OCI-LY3 (cell line): ENCODE results near the gene SELENOP.

ENCODE experiments used
- H2AFZ ChIP-seq: fragments of 200-600, 300-600 bp; shearing (Covaris generic); 2 replicates; pipeline ENCODE4 v1.6.0; 2014; ENCODE audit warnings: antibody characterized with exemption, low read depth, low read length
- H3K27ac ChIP-seq: fragments of 200-600, 300-600 bp; sonication (generic); 2 replicates; pipeline ENCODE4 v1.5.1; 2014; ENCODE audit warnings: mild to moderate bottlenecking, low read length, moderate library complexity, mixed read lengths
- H3K27me3 ChIP-seq: fragments of 200-600, 300-600 bp; sonication (generic); 2 replicates; pipeline ENCODE4 v1.6.1; 2014; ENCODE audit warnings: low read depth, low read length, mixed read lengths
- H3K36me3 ChIP-seq: fragments of 200-600, 300-600 bp; sonication (generic); replicated peaks from 2 replicates; pipeline ENCODE3; 2014; ENCODE audit warnings: low read depth, low read length, mixed read lengths
- H3K4me1 ChIP-seq: fragments of 300-600, 200-600 bp; sonication (generic); 2 replicates; pipeline ENCODE4 v1.6.1; 2014; ENCODE audit warnings: low read length, mixed read lengths
- H3K4me2 ChIP-seq: fragments of 200-600, 300-600 bp; sonication (generic); 2 replicates; pipeline ENCODE4 v1.6.1; 2014; ENCODE audit warnings: low read length, mixed read lengths
- H3K4me3 ChIP-seq: fragments of 300-600, 200-600 bp; sonication (generic); 2 replicates; pipeline ENCODE4 v1.5.1; 2014; ENCODE audit warnings: antibody characterized with exemption, mild to moderate bottlenecking, low read length, moderate library complexity
- H3K79me2 ChIP-seq: fragments of 300-600, 200-600 bp; shearing (Covaris generic); 2 replicates; pipeline ENCODE4 v1.6.1; 2014; ENCODE audit warnings: mild to moderate bottlenecking, low read length, mixed read lengths
- H3K9ac ChIP-seq: fragments of 300-600, 200-600 bp; shearing (Covaris generic); 2 replicates; pipeline ENCODE4 v1.6.0; 2014; ENCODE audit warnings: mild to moderate bottlenecking, low read length, moderate library complexity
- H3K9me3 ChIP-seq: fragments of 200-600, 300-600 bp; shearing (Covaris generic); 2 replicates; pipeline ENCODE4 v1.6.1; 2014; ENCODE audit warnings: low read length, mixed read lengths; ENCODE audit not compliant: insufficient read depth
- H4K20me1 ChIP-seq: fragments of 200-600, 300-600 bp; sonication (generic); 2 replicates; pipeline ENCODE4 v1.6.1; 2016; ENCODE audit warnings: low read length, mixed read lengths; ENCODE audit not compliant: insufficient read depth
- CTCF ChIP-seq: fragments of 200-600, 300-600 bp; sonication (generic); IDR thresholded peaks from 2 replicates; pipeline ENCODE4 v1.5.1; 2014; ENCODE audit warnings: antibody characterized with exemption, low read length, low read depth
- EZH2phosphoT487 ChIP-seq: fragments of 200-600 bp; shearing (Covaris generic); IDR thresholded peaks from 2 replicates; pipeline ENCODE4 v1.6.1; 2018; ENCODE audit warnings: antibody characterized with exemption, mixed run types, low read depth

Gene SELENOP

GRCh38 chr5:42826757-42827515 lies 15.2 kb upstream of the SELENOP start:
- Histone ChIP-seq H3K27me3 (no peaks in the 10 kb centered on the region), H3K79me2 (no peaks in the 10 kb centered on the region), H4K20me1 (no peaks in the 10 kb centered on the region), H3K27ac (no peak overlapping the region), H3K9me3 (no peaks in the 10 kb centered on the region), H3K36me3 (no peaks in the 10 kb centered on the region), H3K4me3 (no peak overlapping the region), H2AFZ (no peak overlapping the region), H3K4me2 (no peak overlapping the region), H3K4me1 (no peaks in the 10 kb centered on the region), H3K9ac (no peak overlapping the region)
- TF ChIP-seq EZH2phosphoT487: no peak
- no peak for TF ChIP-seq CTCF

GRCh38 chr5:42825422-42826148 lies 13.9 kb upstream of the SELENOP start:
- H3K79me2 ChIP-seq: no peaks in the 10 kb centered on the region
- H3K4me1 ChIP-seq: no peaks in the 10 kb centered on the region

GRCh38 chr5:42824347-42824976 lies 12.8 kb upstream of the SELENOP start:
- no peak overlapping the region for H3K27ac ChIP-seq
- H3K79me2 ChIP-seq: no peaks in the 10 kb centered on the region
- TF ChIP-seq EZH2phosphoT487: no peak
- no peak for TF ChIP-seq CTCF
- H3K4me2 ChIP-seq: no peak overlapping the region
- H3K9me3 ChIP-seq: no peaks in the 10 kb centered on the region
- no peaks in the 10 kb centered on the region for H3K4me1 ChIP-seq
- no peaks in the 10 kb centered on the region for H3K27me3 ChIP-seq
- H4K20me1 ChIP-seq: no peaks in the 10 kb centered on the region
- no peaks in the 10 kb centered on the region for H3K36me3 ChIP-seq
- no peak overlapping the region for H3K4me3 ChIP-seq
- no peak overlapping the region for H2AFZ ChIP-seq
- H3K9ac ChIP-seq: no peak overlapping the region

More at GRCh38 chr5:42825422-42826148, 13.9 kb upstream of the SELENOP start:
- Histone ChIP-seq H3K9ac (no peak overlapping the region), H4K20me1 (no peaks in the 10 kb centered on the region), H3K4me3 (no peak overlapping the region), H3K36me3 (no peaks in the 10 kb centered on the region), H3K27ac (no peak overlapping the region), H3K9me3 (no peaks in the 10 kb centered on the region), H2AFZ (no peak overlapping the region), H3K4me2 (no peak overlapping the region), H3K27me3 (no peaks in the 10 kb centered on the region)
- TF ChIP-seq EZH2phosphoT487: no peak
- no peak for TF ChIP-seq CTCF

- Histone ChIP-seq H3K79me2 (no peaks in the 10 kb centered on the region), H3K9me3 (no peaks in the 10 kb centered on the region), H4K20me1 (no peaks in the 10 kb centered on the region), H2AFZ (no peak overlapping the region), H3K4me3 (no peak overlapping the region), H3K4me2 (no peak overlapping the region), H3K36me3 (no peaks in the 10 kb centered on the region), H3K27me3 (no peaks in the 10 kb centered on the region), H3K9ac (no peak overlapping the region), H3K4me1 (no peaks in the 10 kb centered on the region), H3K27ac (no peak overlapping the region)
- TF ChIP-seq CTCF: no peak
- TF ChIP-seq EZH2phosphoT487: no peak
Observed at GRCh38 chr5:42822548-42822947, 10.9 kb upstream of the SELENOP start.
